Measurements from ENCODE around the gene ZNF804B.
A peak's percentile ranks its signal among the peaks of the same experiment; 100 is the strongest.

Gene ZNF804B

DNA sequence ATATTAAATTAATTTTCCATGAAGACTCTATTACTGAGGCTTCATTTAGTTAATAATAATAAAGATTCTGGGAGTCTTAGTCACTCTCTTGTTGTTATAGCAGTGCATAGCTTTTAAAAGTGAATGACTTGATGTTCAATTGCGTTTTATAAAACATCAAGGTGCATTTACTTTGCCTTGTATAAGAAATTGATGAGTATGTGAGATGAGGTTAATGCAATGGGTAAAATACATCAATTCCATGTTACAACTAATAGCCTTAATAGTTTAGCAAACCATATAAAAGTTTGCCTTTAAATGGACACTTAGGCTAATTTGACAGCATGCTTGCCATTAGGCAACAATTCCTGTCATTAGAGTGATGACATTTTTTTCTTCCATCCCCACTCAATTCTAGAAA, 209.7 kb downstream of the ZNF804B start:
- Mint-ChIP-seq H3K9me3 (no peaks in the 10 kb centered on the region), H3K4me1 (no peaks in the 10 kb centered on the region), H3K27ac (no peak overlapping the region)

DNA sequence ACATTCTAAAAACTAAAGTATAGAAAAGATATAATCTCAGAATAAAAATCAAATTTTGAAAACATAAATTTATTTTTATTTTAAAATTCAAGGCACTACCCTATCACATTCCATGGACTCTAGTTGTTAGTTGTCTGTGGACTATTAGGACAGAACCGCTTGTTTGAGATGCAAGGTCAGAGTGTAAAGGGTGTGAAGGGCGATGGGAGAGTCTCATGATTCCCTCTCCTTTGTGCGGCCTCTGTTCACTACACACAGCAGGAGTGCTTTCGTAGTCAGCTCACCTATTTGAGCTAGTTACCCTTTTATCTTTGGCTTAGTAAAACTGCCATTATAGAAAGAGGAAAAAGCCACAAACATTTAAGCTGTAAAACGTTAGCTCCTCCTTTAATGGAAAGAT, 225.8 kb downstream of the ZNF804B start:
- Mint-ChIP-seq H3K27me3 (no peaks in the 10 kb centered on the region), H3K36me3 (ENCODE audit: low read depth) (no peaks in the 10 kb centered on the region), H3K9me3 (no peaks in the 10 kb centered on the region), H3K4me1 (no peaks in the 10 kb centered on the region), H3K27ac (no peak overlapping the region), H3K4me3 (no peak overlapping the region)
- ATAC-seq (no peak), DNase-seq (no peak)

More for the DNA sequence above, 209.7 kb downstream of the ZNF804B start:
- Mint-ChIP-seq H3K4me3 (no peak overlapping the region), H3K36me3 (ENCODE audit: low read depth) (no peaks in the 10 kb centered on the region), H3K27me3 (no peaks in the 10 kb centered on the region)
- ATAC-seq (no peak), DNase-seq (no peak)

DNA sequence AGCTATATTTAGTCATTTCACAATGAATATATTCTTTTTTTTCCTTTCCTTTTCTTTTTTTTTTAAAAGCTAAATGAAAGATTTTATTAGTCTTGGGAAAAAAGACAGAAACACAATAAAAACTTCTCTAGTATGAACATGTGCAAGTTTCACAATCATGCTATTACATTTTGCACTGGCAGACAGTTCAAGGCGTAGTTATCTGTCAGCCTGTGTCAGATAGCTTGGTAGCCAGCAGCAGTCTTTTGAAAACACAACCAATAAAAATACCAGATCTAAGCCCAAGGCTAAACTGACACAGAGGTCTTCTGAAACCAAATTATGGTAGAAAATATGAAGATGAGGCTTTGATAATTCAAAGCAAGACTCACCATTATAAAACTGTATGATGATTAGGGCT, 241.8 kb downstream of the ZNF804B start:
- H3K9me3 Mint-ChIP-seq, result no peaks in the 10 kb centered on the region
- H3K4me3 Mint-ChIP-seq, result no peak overlapping the region
- no peak overlapping the region for H3K27ac Mint-ChIP-seq
- no peak for DNase-seq
- no peaks in the 10 kb centered on the region for H3K36me3 Mint-ChIP-seq (ENCODE audit: low read depth)
- no peak for ATAC-seq
- no peaks in the 10 kb centered on the region for H3K27me3 Mint-ChIP-seq
- peaks cover 18% of the 10 kb centered on the region for H3K4me1 Mint-ChIP-seq

DNA sequence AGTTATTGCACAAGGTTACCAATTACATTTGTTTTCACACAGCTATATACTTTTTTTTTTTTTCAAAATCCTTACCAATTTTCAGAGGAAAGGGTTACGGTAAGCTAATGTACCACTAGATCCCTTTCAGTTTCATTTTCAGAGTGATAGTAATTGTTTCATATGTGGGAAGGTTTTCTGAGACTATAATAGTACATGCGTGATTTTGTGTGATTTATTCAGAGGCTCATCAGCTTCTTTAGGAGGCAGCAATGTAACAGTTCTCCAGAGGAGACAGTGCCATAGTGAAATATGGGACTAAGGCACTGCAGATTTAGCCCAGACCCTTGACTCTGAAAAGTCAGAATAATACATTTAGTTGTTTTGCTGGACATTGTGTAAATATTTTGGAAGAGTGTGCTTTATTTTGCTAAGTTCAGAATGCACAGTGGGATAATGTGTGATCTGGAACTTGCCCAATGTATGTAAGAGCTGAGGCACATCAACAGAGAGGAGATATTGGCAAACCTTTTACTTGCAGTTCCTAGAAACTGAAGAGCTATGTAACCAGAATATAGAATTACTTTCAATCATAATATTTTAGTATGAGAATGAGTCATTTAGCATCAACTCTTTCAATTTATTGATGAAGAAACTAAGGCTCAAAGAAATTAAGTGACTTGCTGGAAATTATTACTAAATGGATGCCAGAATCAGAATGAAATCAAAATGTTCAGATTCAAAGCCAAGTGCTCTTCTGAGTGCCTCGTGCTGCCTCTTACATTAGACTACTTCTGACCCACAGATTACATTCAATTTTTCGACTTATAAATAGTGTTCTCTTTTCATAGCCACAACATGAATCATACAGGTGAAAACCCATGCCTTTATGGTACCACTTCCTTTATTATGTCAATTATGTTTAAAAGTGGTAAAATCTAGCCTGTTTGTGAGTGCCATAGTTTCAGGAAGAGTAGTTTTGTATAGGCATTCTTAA, 243.8 kb downstream of the ZNF804B start:
- Mint-ChIP-seq H3K9me3 (no peaks in the 10 kb centered on the region), H3K27ac (peak overlapping the region; percentile 78), H3K4me1 (peaks cover 18% of the 10 kb centered on the region), H3K27me3 (no peaks in the 10 kb centered on the region), H3K4me3 (peak overlapping the region; percentile 65), H3K36me3 (ENCODE audit: low read depth) (no peaks in the 10 kb centered on the region)
- ATAC-seq (peak; percentile 75), DNase-seq (no peak)

DNA sequence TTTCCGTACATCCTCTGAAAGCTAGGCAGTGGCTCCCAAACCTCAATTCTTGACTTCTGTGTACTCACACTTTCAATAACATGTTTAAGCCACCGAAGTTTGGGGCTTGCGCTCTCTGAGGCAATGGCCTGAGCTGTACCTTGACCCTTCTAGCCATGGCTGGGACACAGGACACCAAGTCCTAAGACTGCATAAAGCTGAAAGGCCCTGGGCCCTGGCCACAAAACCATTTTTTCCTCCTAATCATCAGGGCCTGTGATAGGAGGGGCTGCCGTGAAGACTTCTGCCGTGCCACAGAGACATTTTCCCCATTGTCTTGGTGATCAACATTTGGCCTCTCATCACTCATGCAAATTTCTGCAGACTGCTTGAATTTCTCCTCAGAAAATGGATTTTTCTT, 252.5 kb downstream of the ZNF804B start:
- ATAC-seq (no peak), DNase-seq (no peak)
- Mint-ChIP-seq H3K27me3 (no peaks in the 10 kb centered on the region), H3K9me3 (peaks cover 15% of the 10 kb centered on the region), H3K27ac (no peak overlapping the region), H3K36me3 (ENCODE audit: low read depth) (no peaks in the 10 kb centered on the region), H3K4me3 (no peak overlapping the region), H3K4me1 (no peaks in the 10 kb centered on the region)

DNA sequence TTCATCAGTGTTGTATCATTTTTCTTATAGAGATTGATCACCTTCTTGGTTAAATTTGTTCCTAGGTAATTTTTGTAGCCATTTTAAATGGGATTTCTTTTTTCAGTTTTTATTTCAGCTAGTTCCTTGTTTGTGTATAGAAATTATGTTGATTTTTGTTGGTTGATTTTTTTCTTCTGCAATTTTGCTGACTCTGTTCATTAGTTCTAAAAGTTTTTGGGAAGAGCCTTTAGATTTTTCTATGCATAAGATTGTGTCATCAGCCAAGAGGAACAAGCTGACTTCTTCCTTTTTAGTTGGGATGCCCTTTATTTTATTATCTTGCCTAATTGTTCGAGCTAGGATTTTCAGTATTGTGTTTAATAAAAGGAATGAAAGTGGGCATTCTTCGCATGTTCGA, 258.2 kb downstream of the ZNF804B start:
- Mint-ChIP-seq H3K4me3 (no peak overlapping the region), H3K27ac (no peak overlapping the region), H3K4me1 (no peaks in the 10 kb centered on the region), H3K36me3 (ENCODE audit: low read depth) (no peaks in the 10 kb centered on the region), H3K9me3 (peaks cover 22% of the 10 kb centered on the region), H3K27me3 (no peaks in the 10 kb centered on the region)
- DNase-seq, result no peak
- no peak for ATAC-seq

DNA sequence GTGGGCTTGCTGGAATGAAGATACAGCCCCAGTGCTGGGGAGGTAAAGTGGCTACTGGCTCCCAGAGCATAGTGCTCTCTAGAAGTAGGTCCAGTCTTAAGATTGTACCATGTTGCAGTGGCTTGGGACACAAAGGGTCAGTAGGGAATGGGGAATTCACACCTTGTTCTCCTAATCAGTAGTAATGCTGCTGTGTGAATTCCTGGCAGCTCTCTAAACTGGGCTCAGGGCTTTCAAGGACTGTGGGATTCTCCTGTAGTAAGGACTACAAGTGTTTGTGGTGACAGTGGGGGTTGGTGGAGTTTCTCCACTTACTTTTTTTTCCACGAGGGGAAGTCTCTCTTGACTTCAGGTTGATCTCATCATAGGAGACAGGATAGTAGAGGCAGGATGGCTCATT, 262.2 kb downstream of the ZNF804B start:
- peaks cover 2% of the 10 kb centered on the region for H3K27me3 Mint-ChIP-seq
- no peaks in the 10 kb centered on the region for H3K36me3 Mint-ChIP-seq (ENCODE audit: low read depth)
- no peak overlapping the region for H3K27ac Mint-ChIP-seq
- DNase-seq (no peak), ATAC-seq (no peak)
- no peaks in the 10 kb centered on the region for H3K4me1 Mint-ChIP-seq
- H3K9me3 Mint-ChIP-seq, result peaks cover 13% of the 10 kb centered on the region
- no peak overlapping the region for H3K4me3 Mint-ChIP-seq

DNA sequence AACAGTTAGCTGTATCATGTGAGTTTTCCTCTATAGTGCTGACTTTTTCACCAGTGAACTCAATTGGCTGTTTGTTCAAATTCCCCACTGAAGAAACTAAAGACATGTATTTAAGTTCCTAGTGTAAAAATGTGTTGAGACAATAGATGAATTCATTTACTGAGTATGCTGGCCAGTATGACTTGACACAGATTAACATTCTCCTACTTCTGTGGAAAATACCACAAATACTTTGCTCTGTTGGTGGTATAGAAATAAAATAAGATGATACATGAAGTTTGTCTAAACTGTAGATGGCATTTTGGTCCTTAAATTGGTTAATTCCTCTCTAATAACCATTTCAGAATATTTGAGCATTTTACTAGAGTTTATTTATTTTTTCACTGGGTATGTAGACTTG, 263.7 kb downstream of the ZNF804B start:
- H3K27ac Mint-ChIP-seq, result no peak overlapping the region
- peaks cover 2% of the 10 kb centered on the region for H3K4me1 Mint-ChIP-seq
- no peak overlapping the region for H3K4me3 Mint-ChIP-seq
- ATAC-seq (no peak), DNase-seq (no peak)
- peaks cover 7% of the 10 kb centered on the region for H3K9me3 Mint-ChIP-seq
- no peaks in the 10 kb centered on the region for H3K36me3 Mint-ChIP-seq (ENCODE audit: low read depth)
- peaks cover 2% of the 10 kb centered on the region for H3K27me3 Mint-ChIP-seq

DNA sequence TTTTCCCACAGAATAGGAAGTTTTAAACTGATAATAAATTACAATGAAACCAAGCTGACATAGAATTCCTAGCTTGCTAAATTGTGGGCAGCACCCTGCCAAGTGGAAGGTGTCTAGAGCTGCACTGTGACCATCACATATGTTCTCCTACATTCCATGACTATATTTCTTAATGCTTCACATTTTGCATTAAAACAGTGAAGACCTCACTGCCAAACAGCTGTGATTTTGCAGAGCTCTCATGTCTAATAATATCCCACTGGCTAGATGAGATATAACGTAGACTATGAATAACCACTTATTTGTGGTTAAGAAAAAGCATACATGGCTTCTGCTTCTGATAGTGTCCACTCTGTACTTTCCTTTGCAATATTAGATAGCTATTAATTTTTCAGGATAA, 264.4 kb downstream of the ZNF804B start:
- Mint-ChIP-seq H3K4me3 (no peak overlapping the region), H3K4me1 (peaks cover 5% of the 10 kb centered on the region), H3K9me3 (peaks cover 7% of the 10 kb centered on the region), H3K27me3 (peaks cover 2% of the 10 kb centered on the region), H3K27ac (no peak overlapping the region), H3K36me3 (ENCODE audit: low read depth) (no peaks in the 10 kb centered on the region)
- ATAC-seq (no peak), DNase-seq (no peak)

DNA sequence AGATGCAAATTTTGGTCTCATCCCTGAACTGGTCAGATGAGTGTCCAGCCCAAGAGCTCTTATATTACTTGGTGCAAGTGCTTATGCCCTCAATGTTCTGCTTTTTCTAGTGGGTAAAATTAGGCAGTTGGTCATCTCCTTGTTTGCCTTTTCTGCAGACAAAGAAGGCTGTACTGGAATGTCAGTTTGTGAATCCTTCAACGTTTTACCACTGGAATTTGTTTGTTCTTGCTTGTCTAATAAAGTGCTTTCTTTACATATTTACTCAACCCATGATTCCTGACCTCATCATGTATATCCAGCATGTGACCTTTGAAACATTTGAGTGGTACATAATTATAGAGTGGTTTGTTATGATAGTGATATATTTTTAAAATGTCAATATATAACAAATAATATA, 268.3 kb downstream of the ZNF804B start:
- peaks cover 2% of the 10 kb centered on the region for H3K27me3 Mint-ChIP-seq
- no peak for ATAC-seq
- no peaks in the 10 kb centered on the region for H3K9me3 Mint-ChIP-seq
- no peaks in the 10 kb centered on the region for H3K36me3 Mint-ChIP-seq (ENCODE audit: low read depth)
- H3K27ac Mint-ChIP-seq, result no peak overlapping the region
- H3K4me1 Mint-ChIP-seq, result peaks cover 19% of the 10 kb centered on the region
- H3K4me3 Mint-ChIP-seq, result no peak overlapping the region
- no peak for DNase-seq

DNA sequence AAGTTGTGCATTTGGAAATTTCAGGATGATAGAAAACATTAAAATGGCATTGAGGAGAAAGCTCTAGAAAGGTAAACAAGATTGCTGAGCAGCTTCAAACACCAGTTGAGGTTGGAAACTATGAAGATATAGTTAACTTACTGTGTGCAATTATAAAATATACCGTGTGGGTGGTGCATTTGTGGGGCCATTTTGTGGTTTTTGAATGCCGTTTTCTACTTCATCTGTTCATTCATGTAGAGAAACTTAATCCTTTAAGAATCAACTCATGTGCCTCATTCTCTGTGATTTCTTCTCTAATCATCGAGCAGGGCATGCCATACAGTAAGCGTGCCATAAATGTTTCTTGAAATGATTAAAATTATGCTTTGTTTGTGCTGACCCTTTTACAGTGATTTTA, 268.8 kb downstream of the ZNF804B start:
- Mint-ChIP-seq H3K4me3 (no peak overlapping the region), H3K36me3 (ENCODE audit: low read depth) (no peaks in the 10 kb centered on the region), H3K27me3 (peaks cover 2% of the 10 kb centered on the region), H3K27ac (no peak overlapping the region), H3K9me3 (no peaks in the 10 kb centered on the region), H3K4me1 (peaks cover 21% of the 10 kb centered on the region)
- no peak for ATAC-seq
- no peak for DNase-seq

DNA sequence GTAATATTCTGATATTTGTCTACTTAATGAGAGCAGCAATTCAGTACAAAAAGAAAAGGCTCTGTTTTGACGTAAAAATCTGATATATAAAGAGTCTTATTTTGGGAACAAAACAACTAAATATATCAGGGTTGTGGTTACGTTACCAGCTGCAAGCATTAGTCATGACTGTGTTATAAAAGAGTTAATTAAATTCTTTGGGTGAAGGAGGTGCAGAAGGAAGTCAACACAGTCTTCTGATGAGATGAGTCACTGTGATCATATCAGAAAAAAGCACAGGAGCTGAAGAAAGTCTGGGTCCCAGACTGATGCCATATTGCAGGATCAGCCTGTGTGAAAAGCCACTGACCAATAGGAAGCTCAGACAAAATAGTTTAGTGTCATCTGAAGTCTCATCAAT, 270.4 kb downstream of the ZNF804B start:
- DNase-seq, result no peak
- Mint-ChIP-seq H3K36me3 (ENCODE audit: low read depth) (no peaks in the 10 kb centered on the region), H3K4me3 (no peak overlapping the region), H3K27ac (no peak overlapping the region), H3K4me1 (peaks cover 21% of the 10 kb centered on the region), H3K27me3 (peaks cover 2% of the 10 kb centered on the region), H3K9me3 (no peaks in the 10 kb centered on the region)
- peak; percentile 59 for ATAC-seq

DNA sequence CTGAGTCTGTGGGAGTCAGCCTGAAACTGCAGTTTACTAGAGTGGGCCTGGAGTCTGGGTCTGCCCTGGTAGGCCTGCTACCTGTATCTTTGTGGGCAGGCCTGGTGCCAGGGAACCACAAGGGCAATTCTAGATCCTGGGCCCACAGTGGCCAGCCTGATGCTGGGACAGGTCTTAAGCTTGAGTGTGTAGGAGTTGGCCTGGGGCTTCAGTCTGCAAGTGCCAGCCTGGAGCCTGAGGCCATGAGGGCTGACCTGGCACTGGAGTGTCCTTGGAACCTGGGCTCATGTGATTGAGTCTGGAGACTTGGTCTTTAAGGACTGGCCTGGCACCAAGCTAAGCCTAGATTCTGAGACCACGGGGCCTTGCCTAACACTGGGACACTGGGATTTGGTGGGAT, 281.7 kb downstream of the ZNF804B start:
- Mint-ChIP-seq H3K4me1 (no peaks in the 10 kb centered on the region), H3K27ac (no peak overlapping the region), H3K9me3 (peaks cover 15% of the 10 kb centered on the region), H3K27me3 (no peaks in the 10 kb centered on the region), H3K4me3 (no peak overlapping the region), H3K36me3 (ENCODE audit: low read depth) (no peaks in the 10 kb centered on the region)
- ATAC-seq (no peak), DNase-seq (no peak)

DNA sequence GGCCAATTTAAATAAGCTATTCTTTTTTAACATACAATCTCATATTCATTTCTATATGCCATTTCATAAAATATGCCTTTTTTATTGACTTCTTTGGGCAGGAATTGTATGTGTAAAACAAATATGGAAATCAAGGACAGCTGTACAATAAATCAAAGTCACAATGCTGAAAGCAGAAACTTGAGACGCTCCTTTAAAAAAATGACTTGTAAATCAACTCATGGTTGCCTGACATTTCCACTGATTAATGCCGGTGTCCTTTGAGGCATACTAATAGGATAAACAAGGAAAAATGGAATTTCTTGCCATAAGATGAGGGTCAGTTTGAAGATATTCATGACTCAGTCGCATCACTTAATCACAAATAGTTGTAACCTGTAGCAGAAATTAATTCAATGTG, 283.4 kb downstream of the ZNF804B start:
- Mint-ChIP-seq H3K27ac (no peak overlapping the region), H3K27me3 (no peaks in the 10 kb centered on the region), H3K36me3 (ENCODE audit: low read depth) (no peaks in the 10 kb centered on the region), H3K9me3 (peaks cover 15% of the 10 kb centered on the region), H3K4me1 (no peaks in the 10 kb centered on the region), H3K4me3 (no peak overlapping the region)
- ATAC-seq (no peak), DNase-seq (no peak)

DNA sequence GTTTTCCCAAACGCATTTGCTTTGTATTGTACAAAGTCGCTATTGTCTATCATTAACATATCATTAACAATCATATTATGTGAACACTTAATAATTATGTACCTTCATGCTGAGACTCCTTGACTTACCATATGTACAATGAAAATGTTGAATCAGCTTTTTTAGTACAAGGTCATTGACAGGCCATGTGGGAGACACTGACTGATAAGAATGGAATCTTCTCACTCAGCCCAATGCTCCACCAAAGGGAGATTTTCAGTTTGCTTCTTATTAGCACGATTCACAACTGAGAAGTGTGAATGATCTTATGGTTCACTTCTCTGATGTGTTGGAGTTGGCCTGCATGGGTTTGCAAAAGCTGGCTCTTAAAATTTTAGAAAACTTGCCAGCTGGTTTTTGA, 289.5 kb downstream of the ZNF804B start:
- no peak overlapping the region for H3K27ac Mint-ChIP-seq
- no peaks in the 10 kb centered on the region for H3K4me1 Mint-ChIP-seq
- H3K4me3 Mint-ChIP-seq, result no peak overlapping the region
- H3K27me3 Mint-ChIP-seq, result no peaks in the 10 kb centered on the region
- no peaks in the 10 kb centered on the region for H3K36me3 Mint-ChIP-seq (ENCODE audit: low read depth)
- no peak for DNase-seq
- H3K9me3 Mint-ChIP-seq, result no peaks in the 10 kb centered on the region
- ATAC-seq, result no peak
